CD14-positive monocyte (primary cell): ENCODE data around the gene SMCHD1. TPM values are rescaled to one million over a fixed set of nuclear protein-coding genes. Genes with fewer than 3 reads are reported as not detected.

Experiments used
- DNase-seq, 3 donors: peaks; one replicate each; pipeline ENCODE4 v3.0.0-alpha.2; 2011 to 2022
- H2AFZ ChIP-seq: 2 replicates; pipeline ENCODE4 v1.6.0; 2012; ENCODE audit warnings: mild to moderate bottlenecking, low read depth, low read length, inconsistent platforms; ENCODE audit not compliant: insufficient read depth, poor library complexity, severe bottlenecking
- H3K27ac ChIP-seq, 2 donors: 1 replicate in 1 of 2; 2 replicates in 1 of 2; pipeline ENCODE4 v1.5.1; 2012 to 2013; ENCODE audit warnings: low read length in 2 of 2, control low read depth in 1 of 2, inconsistent platforms in 1 of 2, low read depth in 1 of 2, mild to moderate bottlenecking in 1 of 2
- H3K27me3 ChIP-seq, 2 donors: one replicate each; pipeline versions ENCODE4 v1.6.0 to v1.6.1; 2011 to 2013; ENCODE audit warnings: low read length in 2 of 2; ENCODE audit not compliant: control insufficient read depth in 2 of 2, insufficient read depth in 2 of 2
- H3K36me3 ChIP-seq, 2 donors: replicated peaks in 1 of 2; 1 replicate in 1 of 2; 2 replicates in 1 of 2; pipeline versions ENCODE4 v1.5.1 to v1.6.1; 2012 to 2013; ENCODE audit warnings: low read length in 2 of 2, control low read depth in 1 of 2, inconsistent platforms in 1 of 2, mild to moderate bottlenecking in 1 of 2; ENCODE audit not compliant: insufficient read depth in 2 of 2, control insufficient read depth in 1 of 2
- H3K4me1 ChIP-seq, 2 donors: 1 replicate in 1 of 2; 2 replicates in 1 of 2; pipeline versions ENCODE4 v1.5.1 to v1.6.1; 2012 to 2013; ENCODE audit warnings: low read length in 2 of 2, control low read depth in 1 of 2, inconsistent platforms in 1 of 2, mild to moderate bottlenecking in 1 of 2, moderate library complexity in 1 of 2; ENCODE audit not compliant: insufficient read depth in 2 of 2, control insufficient read depth in 1 of 2
- H3K4me2 ChIP-seq: replicated peaks from 2 replicates; pipeline ENCODE3; 2012; ENCODE audit warnings: low read length, moderate library complexity, mild to moderate bottlenecking; ENCODE audit not compliant: poor library complexity, severe bottlenecking; ENCODE audit errors: extremely low read depth
- H3K4me3 ChIP-seq, 3 experiments: fragments of 200-600 bp in 1 of 3; sonication (generic) in 1 of 3; replicated peaks in 1 of 3; 1 replicate in 2 of 3; 2 replicates in 1 of 3; pipeline ENCODE4 v1.5.1; 2011 to 2013; ENCODE audit warnings: low read length in 3 of 3, mild to moderate bottlenecking in 3 of 3, control low read depth in 2 of 3, low read depth in 2 of 3, inconsistent platforms in 1 of 3, moderate library complexity in 1 of 3
- H3K79me2 ChIP-seq: 2 replicates; pipeline ENCODE4 v1.6.0; 2012; ENCODE audit warnings: mild to moderate bottlenecking, control low read depth, inconsistent platforms, low read length, moderate library complexity; ENCODE audit not compliant: insufficient read depth
- H3K9ac ChIP-seq: 2 replicates; pipeline ENCODE4 v1.6.0; 2017; ENCODE audit warnings: low read length, mild to moderate bottlenecking; ENCODE audit not compliant: insufficient read depth, poor library complexity, severe bottlenecking
- H3K9me3 ChIP-seq, 2 donors: replicated peaks in 1 of 2; 1 replicate in 1 of 2; 2 replicates in 1 of 2; pipeline versions ENCODE4 v1.5.1 to v1.6.1; 2012 to 2013; ENCODE audit warnings: low read length in 2 of 2, control low read depth in 1 of 2; ENCODE audit not compliant: control insufficient read depth in 1 of 2, insufficient read depth in 1 of 2
- H4K20me1 ChIP-seq: 2 replicates; pipeline ENCODE4 v1.6.0; 2012; ENCODE audit warnings: mild to moderate bottlenecking, low read length, control low read depth, moderate library complexity; ENCODE audit not compliant: insufficient read depth
- H3K27ac Mint-ChIP-seq, 7 donors: one replicate each; pipeline ENCODE4 v1.8.0; 2020; ENCODE audit warnings: mild to moderate bottlenecking in 7 of 7, mixed read lengths in 7 of 7, moderate library complexity in 6 of 7, inconsistent platforms in 2 of 7
- H3K27me3 Mint-ChIP-seq, 3 donors: one replicate each; pipeline ENCODE4 v1.8.0; 2021 to 2022; ENCODE audit warnings: low read depth in 3 of 3, mild to moderate bottlenecking in 3 of 3, mixed read lengths in 3 of 3, moderate library complexity in 3 of 3, inconsistent platforms in 1 of 3
- H3K36me3 Mint-ChIP-seq, 2 donors: one replicate each; pipeline ENCODE4 v1.8.0; 2020; ENCODE audit warnings: mixed read lengths in 2 of 2, inconsistent platforms in 1 of 2, mild to moderate bottlenecking in 1 of 2
- H3K4me1 Mint-ChIP-seq: one replicate; pipeline ENCODE4 v1.8.0; 2020; ENCODE audit warnings: mild to moderate bottlenecking, mixed read lengths
- H3K4me3 Mint-ChIP-seq, 2 donors: one replicate each; pipeline ENCODE4 v1.8.0; 2020; ENCODE audit warnings: mild to moderate bottlenecking in 2 of 2, mixed read lengths in 2 of 2, moderate library complexity in 1 of 2
- H3K9me3 Mint-ChIP-seq, 7 donors: one replicate each; pipeline ENCODE4 v1.8.0; 2020 to 2022; ENCODE audit warnings: mixed read lengths in 7 of 7, mild to moderate bottlenecking in 6 of 7, moderate library complexity in 6 of 7, inconsistent platforms in 2 of 7
- WGBS: methylation state at CpG from one replicate; pipeline ENCODE4 v1.1.5; 2013; ENCODE audit warnings: missing lambda C conversion rate; ENCODE audit not compliant: insufficient coverage; 5-methylcytosine and 5-hydroxymethylcytosine counted together
- intact Hi-C, 2 donors: fragments of 100-400 bp; cut with micrococcal nuclease; formaldehyde crosslinking; loops; one replicate each; pipeline versions ENCODE4 v1.15.0 to v1.15.1; 2023
- polyA plus RNA-seq, 3 donors: library from polyadenylated mRNA; depleted of rRNA in 1 of 3; unstranded in 2 of 3; stranded (reverse) in 1 of 3; fragments of 300-500 nt in 2 of 3; fragments of >200 nt in 1 of 3; fragmentation: Illumina TruSeq in 2 of 3; gene quantifications; 1 replicate in 2 of 3; 2 replicates in 1 of 3; pipeline ENCODE4 v1.2.3, GENCODE V29; 2012 to 2021
- TF ChIP-seq, protein P1 (sequence below): fragments of 200-600 bp; IDR thresholded peaks from one replicate; pipeline ENCODE4 v1.8.0; 2022; ENCODE audit warnings: antibody characterized with exemption, mild to moderate bottlenecking

The SMCHD1 gene
- polyA plus RNA-seq, 3 donors = 12.7 to 45.5 (median 16.8) TPM

DNA sequence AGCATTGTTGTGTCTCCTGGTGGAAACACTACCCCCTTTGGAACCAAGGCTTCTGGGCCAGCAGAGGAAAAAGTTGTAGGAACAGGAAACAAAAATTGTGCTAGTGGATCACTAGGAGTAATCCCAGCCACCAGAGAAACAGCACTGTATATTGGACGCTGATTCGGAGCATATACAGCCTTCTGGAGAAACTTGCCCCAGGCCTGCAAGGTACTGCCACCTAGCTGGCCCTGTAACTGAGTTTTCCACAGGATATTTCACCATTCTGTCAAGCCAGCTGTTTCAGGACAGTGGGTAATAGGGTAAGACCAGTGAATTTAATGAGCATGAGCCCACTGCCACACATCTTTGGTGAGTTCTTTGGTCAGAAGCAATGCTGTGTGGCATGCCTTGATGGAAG, 166.2 kb downstream of the SMCHD1 start:
- intact Hi-C loops = no loop called here
- no peak overlapping the region for H3K27ac Mint-ChIP-seq
- no peaks in the 10 kb centered on the region for H3K36me3 ChIP-seq

DNA sequence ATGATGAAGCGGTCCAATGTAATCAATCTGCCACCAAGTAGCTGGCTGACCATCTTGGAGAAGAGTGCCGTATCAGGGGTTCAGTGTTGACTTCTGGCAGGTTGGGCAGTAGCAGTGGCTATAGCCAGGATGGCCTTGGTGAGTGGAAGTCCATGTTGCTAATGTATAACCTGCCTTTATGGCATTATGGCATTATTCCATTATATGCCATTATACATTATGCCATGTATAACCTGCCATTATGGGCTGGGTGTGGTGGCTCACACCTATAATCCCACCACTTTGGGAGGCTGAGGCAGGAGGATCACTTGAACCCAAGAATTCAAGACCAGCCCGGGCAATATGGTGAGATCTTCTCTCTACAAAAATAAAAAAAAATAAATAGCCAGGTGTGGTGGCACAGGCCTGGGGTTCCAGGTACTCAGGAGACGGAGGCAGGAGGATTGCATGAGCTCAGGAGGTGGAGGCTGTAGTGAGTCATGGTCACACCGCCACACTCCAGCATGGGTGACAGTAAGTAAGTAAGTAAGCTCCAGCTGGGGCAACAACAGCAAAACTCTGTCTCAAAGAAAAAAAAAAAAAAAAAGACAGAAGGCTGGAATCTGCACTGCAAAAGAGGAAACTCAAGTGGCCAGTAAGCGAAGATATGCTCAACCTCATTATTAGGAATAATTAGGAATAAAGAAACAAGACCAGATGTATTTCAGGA, 166.8 kb downstream of the SMCHD1 start:
- no peaks in the 10 kb centered on the region for H3K36me3 ChIP-seq
- TF ChIP-seq, protein P1, sequence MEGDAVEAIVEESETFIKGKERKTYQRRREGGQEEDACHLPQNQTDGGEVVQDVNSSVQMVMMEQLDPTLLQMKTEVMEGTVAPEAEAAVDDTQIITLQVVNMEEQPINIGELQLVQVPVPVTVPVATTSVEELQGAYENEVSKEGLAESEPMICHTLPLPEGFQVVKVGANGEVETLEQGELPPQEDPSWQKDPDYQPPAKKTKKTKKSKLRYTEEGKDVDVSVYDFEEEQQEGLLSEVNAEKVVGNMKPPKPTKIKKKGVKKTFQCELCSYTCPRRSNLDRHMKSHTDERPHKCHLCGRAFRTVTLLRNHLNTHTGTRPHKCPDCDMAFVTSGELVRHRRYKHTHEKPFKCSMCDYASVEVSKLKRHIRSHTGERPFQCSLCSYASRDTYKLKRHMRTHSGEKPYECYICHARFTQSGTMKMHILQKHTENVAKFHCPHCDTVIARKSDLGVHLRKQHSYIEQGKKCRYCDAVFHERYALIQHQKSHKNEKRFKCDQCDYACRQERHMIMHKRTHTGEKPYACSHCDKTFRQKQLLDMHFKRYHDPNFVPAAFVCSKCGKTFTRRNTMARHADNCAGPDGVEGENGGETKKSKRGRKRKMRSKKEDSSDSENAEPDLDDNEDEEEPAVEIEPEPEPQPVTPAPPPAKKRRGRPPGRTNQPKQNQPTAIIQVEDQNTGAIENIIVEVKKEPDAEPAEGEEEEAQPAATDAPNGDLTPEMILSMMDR = no peak
- H3K36me3 Mint-ChIP-seq = no peaks in the 10 kb centered on the region
- peak in 1 of 3 donors; percentile 9 for DNase-seq
- no peaks in the 10 kb centered on the region for H4K20me1 ChIP-seq
- intact Hi-C loops = no loop called here
- H3K27me3 ChIP-seq = no peaks in the 10 kb centered on the region
- 100% methylated on average over 1 of the region's 6 CpGs for WGBS
- no peak overlapping the region for H3K9ac ChIP-seq
- H3K27ac Mint-ChIP-seq = no peak overlapping the region
- peaks cover 1 to 6% (median 1%) of the 10 kb centered on the region in 3 donors for H3K27me3 Mint-ChIP-seq
- H3K4me3 Mint-ChIP-seq = no peak overlapping the region
- H3K4me1 ChIP-seq = no peaks in the 10 kb centered on the region
- no peak overlapping the region for H3K4me3 ChIP-seq
- no peak overlapping the region for H2AFZ ChIP-seq
- H3K79me2 ChIP-seq = no peaks in the 10 kb centered on the region
- peaks cover 0 to 9% (median 4%) of the 10 kb centered on the region in 7 donors for H3K9me3 Mint-ChIP-seq
- no peak overlapping the region for H3K27ac ChIP-seq
- no peaks in the 10 kb centered on the region for H3K9me3 ChIP-seq
- H3K4me2 ChIP-seq = no peak overlapping the region
- H3K4me1 Mint-ChIP-seq = peaks cover 3% of the 10 kb centered on the region

More for the DNA sequence above, 166.2 kb downstream of the SMCHD1 start:
- peaks cover 0 to 9% (median 4%) of the 10 kb centered on the region in 7 donors for H3K9me3 Mint-ChIP-seq
- H3K27ac ChIP-seq = no peak overlapping the region
- no peak overlapping the region for H3K4me2 ChIP-seq
- H3K27me3 ChIP-seq = no peaks in the 10 kb centered on the region
- TF ChIP-seq, protein P1 = no peak
- DNase-seq = no peak
- no peak overlapping the region for H3K4me3 ChIP-seq
- H3K4me3 Mint-ChIP-seq = no peak overlapping the region
- H3K9me3 ChIP-seq = no peaks in the 10 kb centered on the region
- no peak overlapping the region for H3K9ac ChIP-seq
- peaks cover 1 to 6% (median 1%) of the 10 kb centered on the region in 3 donors for H3K27me3 Mint-ChIP-seq
- H3K4me1 Mint-ChIP-seq = peaks cover 3% of the 10 kb centered on the region
- no peaks in the 10 kb centered on the region for H3K36me3 Mint-ChIP-seq
- no peaks in the 10 kb centered on the region for H3K4me1 ChIP-seq
- H3K79me2 ChIP-seq = no peaks in the 10 kb centered on the region
- H4K20me1 ChIP-seq = no peaks in the 10 kb centered on the region
- WGBS = 100% methylated on average over 2 of the region's 2 CpGs
- no peak overlapping the region for H2AFZ ChIP-seq
